Left forelimb (tissue), 1 donor: ENCODE measurements around the gene TBC1D22B.
"Not testable (repeated sequence)": the region's sequence is repeated elsewhere in the genome, so short reads cannot be mapped to it uniquely, and the experiment has no call there.

ENCODE experiments used
- DNase-seq: peaks from one replicate; pipeline ENCODE4 v3.0.0-alpha.2; 2018; ENCODE audit warnings: low spot score

Gene TBC1D22B

DNA sequence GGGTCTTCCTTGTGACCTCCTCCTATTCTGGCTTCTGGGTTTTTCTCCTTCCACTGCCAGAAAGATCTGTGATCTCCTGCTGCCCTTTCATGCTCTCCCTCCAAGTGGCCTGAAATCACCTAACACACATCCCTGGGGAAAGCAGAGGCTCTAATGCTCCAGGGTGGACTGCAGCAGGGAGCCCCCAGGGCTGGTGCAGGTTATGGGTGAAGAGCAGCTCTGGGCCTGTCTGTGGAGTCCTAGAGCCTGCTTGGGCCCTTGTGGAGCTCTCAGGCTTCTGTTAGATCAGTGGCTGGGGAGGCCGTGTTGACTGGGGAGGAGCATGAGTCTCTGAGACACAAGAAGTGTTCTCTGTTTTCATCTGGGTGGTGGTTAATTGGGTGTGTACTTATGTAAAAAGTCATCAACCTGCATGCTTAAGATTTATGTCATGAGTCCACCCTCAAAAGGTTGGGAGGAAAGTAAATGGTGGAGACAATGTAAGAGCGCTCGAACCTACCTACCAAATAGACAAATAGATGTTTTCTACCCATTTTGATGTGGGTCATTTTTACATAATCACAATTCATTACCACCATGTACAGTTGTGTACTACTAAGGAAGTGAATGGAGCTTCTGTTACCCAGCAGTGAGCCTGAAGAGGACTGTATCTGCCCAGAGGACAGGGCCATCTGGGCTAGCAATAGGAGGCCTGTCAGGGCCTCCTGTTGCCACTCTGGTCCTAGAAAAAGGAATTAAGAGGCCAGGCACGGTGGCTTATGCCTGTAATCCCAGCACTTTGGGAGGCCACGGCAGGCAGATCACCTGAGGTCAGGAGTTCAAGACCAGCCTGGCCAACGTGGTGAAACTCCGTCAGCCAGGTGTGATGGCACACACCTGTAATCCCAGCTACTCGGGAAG lies 64.2 kb downstream of the TBC1D22B start:
- no peak for DNase-seq

DNA sequence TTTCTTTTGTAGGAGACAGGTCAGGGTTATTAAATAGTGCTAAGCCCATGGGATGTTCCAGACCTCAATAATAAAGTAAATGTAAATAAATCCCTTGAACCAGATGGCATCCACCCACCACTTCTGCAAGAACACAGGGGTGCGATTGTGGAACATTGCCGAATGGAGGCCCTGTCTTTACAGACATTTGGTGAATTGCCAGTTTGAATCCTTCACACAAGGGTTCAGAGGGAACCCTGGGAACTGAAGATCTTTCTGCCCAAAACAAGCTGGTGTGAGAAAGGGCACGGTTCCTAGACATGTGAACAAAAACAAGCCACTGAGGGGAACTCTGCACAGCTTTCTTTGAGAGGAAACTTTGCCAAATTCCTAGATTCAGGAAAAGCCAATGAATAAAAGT lies 66.0 kb downstream of the TBC1D22B start:
- no peak for DNase-seq

DNA sequence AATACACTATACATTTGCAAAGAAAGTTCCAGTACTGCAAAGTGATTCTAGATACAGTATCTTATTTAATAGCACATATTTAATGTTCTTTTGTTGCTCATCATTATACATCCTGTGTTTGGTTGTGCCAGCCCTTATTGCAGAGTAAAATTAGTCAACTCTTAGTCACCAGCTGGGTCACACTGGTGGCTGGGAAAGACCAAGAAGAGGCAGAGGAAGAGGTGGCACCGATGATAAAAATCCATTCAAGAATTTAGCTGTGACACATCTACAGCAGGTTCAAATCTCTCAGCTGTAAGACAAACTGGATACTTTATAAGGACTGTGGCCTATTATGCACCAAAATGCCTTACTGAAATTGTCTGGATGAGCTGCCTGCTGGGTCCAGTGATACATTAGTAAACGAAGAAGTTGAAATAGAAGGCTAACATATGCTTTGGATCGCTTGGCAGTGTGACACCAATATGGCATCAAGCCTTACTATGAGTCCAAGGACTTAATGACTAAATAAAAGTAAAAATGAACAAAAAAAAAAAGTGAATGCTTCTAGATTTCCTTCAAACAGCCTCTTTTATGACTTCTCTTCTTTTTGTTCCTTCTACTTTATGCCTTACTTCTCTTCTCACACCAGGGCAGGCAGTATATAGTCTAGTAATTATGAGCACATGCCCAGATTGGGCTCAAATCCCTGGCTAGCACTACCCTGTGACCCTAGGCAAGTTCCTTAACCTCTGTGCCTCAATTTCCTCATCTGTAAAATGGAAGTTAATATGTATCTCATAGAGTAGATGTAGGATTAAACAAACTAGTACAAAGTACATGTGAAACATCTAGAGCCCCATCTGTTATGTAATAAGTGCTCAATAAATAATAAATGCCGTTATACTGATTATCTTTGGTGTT lies 66.8 kb downstream of the TBC1D22B start:
- DNase-seq: no peak

DNA sequence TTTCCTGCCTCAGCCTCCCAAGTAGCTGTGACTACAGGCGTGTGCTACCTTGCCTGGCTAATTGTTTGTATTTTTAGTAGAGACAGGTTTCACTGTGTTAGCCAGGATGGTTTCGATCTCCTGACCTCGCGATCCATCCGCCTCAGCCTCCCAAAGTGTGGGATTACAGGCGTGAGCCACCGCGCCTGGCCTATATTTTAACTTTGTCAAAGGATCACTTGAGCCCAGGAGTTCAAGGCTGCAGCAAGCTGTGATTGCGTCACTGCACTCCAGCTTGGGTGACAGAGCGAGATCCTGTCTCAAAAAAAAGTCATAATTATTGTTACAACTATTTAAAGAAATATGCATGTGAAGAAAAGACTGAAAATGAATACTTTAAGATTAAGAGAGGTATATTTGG lies 72.8 kb downstream of the TBC1D22B start:
- not testable (repeated sequence) for DNase-seq

DNA sequence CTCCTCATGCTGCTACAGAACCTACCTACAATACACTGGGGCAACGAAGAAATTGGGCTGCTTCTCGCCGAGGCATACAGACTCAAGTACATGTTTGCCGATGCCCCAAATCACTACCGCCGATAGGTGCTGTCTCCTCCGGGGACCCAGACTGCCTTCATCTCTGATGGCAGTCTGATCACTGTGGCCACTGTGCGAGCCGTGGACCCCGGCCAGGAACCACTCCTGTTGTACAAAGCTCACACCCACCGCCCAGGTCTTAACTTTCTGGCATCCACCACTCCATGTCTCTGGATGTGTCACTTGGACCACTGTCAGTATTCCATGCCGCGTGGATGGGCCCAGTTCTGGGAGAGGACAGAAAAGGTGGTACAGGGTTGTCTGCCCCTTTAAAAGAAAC lies 73.5 kb downstream of the TBC1D22B start:
- DNase-seq: no peak

DNA sequence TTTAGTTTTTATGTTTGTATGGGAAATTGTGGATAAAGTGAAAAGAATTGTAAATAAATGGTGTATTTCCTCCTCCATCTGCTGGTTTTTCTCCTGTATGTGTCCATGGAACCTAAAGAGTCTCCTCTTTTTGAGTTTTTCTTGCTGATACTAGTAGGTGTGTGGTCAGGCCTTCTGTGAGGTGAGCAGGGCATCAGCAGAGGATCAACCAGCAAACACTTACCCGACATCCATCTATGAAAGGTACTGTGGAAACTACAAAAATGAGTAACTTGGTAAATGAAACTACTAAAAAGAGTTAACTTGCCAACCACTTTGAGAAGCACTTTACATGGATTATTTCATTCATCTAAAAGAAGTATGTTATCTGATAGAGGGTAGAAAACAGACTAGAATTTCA lies 75.3 kb downstream of the TBC1D22B start:
- DNase-seq: no peak

DNA sequence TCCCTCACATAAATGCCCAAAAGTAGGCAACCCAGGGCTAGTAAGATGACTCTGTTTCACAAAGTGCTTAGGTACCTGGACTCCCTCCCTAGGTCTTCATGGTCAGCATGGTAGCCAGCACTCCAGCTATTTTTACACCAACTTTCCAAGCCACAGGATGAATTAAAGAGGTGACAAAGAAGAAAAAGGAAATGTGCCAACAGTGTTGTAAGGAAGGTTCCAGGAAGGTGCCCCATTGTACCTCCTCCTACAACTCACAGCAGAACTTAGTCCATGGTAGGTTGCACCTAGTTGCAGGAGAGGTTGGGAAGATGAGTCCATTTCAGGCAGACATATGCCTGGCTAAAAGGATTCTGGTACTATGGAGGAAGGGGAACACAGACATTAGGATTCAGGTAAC lies 76.5 kb downstream of the TBC1D22B start:
- no peak for DNase-seq

DNA sequence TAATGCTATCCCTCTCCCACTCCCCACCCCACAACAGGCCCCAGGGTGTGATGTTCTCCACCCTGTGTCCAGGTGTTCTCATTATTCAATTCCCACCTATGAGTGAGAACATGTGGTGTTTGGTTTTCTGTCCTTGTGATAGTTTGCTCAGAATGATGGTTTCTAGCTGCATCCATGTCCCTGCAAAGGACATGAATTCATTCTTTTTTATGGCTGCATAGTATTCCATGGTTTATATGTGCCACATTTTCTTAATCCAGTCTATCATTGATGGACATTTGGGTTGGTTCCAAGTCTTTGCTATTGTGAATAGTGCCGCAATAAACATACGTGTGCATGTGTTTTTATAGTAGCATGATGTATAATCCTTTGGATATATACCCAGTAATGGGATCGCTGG lies 80.7 kb downstream of the TBC1D22B start:
- DNase-seq: not testable (repeated sequence)

DNA sequence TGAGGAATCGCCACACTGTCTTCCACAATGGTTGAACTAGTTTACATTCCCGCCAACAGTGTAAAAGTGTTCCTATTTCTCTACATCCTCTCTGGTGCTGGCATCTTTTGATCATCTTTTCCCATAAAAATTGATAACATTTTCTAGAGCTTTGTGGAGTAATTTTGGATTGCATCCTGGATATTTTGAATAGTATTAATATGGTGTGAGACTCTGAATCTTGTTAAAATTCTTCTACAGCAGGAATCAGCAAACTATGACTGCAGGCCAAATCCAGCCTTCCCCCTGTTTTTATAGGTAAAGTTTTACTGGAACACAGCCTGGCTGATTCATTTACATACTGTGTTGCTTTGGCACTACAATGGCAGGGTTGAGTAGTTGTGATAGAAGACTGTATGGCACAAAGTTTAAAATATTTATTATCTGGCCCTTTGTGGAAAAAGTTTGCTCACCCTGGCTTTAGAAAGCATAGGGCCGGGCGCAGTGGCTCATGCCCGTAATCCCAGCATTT lies 81.2 kb downstream of the TBC1D22B start:
- DNase-seq: no peak

DNA sequence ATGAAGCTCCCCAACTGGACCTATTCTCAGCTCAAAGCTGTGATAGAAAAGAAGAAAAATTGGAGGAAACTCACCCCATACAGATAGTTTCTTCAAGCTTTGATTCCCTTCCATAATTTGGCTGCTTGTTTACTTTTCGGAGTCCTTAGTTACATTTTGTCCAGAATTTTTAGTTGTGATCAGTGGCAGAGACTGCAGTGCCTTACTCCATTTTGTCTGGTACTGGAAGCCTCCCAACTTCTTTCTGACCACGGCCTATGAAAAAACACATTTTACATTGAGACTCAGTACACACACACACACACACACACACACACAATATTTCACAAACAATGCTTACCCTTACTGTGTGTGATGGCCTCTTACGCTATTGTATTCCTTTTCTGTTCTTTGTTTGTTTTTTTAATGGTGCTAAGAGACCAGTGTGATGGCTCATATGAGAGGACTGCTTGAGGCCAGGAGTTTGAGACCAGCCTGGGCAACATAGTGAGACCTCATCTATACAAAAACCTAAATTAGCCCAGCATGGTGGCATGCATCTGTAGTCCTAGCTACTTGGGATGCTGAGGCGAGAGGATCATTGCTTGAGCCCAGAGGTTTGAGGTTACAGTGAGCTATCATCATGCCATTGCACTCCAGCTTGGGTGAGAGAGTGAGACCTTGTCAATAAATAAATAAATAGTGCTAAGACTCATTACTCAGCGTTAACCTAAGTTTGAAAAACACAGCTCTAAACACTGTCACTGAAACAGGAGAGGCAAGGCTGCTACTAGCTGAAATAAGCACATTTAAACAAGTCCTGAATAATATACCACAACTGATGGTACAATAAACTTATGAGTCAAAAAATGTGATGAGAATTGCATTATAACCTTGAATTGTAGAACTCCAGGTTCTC lies 82.4 kb downstream of the TBC1D22B start:
- no peak for DNase-seq

DNA sequence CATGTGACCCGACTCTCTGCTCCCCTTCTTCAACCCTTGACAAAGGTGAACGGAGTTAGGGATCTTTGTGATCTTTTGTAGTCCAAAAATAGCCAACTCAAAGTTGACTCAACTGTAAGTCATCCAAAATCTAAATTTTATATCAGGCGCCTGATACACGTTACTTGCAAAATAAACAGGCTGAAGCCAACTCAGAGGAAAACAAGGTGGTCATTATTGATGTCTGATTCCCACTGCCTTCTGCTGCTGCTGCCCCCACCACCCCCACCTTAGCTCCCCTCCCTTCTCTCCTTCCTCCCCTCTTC lies 83.0 kb downstream of the TBC1D22B start:
- no peak for DNase-seq

DNA sequence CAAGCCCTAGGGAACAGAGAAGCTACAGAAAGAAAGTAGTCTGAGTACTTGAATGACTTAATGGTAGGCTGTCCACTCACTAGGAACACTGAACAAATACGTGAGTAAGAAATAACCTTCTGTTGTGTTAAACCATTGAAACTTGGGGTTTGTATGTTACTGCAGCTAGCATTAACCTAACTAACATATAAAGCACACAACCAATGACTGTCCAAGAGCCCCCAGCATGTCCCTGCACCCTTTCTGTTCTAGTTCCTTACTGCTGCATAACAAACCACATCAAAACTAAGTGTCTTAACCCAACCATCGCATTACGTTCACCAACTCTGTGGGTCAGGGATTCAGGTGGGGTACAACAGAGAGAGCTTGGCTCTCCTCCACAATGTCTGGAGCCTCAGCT lies 85.7 kb downstream of the TBC1D22B start:
- DNase-seq: no peak

DNA sequence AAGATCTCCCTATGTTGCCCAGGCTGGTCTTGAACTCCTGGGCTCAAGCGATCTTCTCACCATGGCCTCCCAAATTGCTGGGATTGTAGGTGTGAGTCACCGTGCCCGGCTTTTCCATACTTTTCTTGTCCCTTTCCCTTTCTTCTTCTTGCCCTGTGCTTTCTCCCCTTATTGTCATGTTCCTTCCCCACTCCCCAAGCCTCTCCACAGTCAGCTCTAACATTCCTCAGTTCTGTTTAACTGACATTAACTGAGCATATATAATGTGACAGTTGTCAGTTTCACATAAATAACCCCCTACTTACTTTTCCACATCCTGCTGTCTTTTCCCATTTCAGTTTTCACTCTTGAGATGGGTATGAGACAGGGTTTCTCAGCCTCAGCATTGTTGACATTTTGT lies 86.7 kb downstream of the TBC1D22B start:
- no peak for DNase-seq

DNA sequence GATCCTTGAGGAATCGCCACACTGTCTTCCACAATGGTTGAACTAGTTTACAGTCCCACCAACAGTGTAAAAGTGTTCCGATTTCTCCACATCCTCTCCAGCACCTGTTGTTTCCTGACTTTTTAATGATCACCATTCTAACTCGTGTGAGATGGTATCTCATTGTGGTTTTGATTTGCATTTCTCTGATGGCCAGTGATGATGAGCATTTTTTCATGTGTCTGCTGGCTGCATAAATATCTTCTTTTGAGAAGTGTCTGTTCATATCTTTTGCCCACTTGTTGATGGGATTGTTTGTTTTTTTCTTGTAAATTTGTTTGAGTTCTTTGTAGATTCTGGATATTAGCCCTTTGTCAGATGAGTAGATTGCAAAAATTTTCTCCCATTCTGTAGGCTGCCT lies 88.2 kb downstream of the TBC1D22B start:
- not testable (repeated sequence) for DNase-seq

DNA sequence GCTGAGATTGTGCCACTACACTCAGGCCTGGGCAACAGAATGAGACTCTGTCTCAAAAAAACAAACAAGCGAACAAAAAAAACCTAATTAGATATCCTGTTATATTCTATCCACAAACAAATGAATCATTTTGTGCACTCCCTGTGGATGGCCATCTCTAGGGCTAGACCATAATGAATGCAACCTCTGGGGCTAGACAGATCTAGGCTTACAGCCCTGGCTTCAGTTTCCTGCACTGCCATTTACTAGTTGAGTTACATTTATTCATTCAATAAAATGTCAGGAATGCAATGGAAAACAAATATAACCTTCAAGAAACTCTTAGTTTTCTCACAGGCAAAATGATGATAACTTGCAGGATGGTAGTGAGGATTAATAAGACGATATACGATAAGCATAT lies 89.6 kb downstream of the TBC1D22B start:
- DNase-seq: no peak

DNA sequence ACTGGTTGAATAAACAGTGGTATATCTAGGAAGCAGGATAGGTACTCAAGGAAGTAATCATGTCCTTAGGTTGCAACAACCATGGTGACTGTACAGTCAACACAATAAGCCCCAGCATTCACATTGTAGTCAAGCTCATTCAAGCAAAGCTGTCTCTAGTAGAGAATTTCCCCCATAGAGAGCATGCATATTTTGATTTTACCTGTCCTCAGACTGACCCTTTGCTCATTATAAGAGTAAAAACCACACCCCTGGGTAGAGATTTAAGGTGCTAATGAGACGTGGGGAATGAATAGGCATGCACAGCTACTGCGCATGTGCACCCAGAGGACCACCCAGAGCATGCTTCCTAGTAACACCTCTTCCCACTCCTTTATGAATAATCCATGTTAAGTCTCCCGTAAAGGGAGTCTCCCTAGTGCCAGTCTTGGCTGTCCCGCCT lies 90.1 kb downstream of the TBC1D22B start:
- no peak for DNase-seq

DNA sequence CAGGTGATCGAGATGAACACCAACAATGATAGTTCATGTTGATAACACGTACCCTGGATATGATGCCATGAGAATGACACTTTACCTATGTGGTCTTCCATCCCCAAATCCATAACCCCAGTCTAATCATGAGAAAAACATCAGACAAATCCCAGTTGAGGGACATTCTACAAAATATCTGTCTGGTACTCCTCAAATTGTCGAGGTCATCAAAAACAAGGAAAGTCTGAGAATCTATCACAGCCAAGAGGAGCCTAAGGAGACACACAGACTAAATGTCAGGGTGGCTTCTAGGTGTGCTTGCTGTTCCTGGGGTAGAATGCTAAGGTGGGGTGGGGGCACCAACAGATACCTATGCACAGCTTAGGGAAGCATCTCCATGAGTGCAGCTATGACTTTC lies 93.5 kb downstream of the TBC1D22B start:
- DNase-seq: no peak

DNA sequence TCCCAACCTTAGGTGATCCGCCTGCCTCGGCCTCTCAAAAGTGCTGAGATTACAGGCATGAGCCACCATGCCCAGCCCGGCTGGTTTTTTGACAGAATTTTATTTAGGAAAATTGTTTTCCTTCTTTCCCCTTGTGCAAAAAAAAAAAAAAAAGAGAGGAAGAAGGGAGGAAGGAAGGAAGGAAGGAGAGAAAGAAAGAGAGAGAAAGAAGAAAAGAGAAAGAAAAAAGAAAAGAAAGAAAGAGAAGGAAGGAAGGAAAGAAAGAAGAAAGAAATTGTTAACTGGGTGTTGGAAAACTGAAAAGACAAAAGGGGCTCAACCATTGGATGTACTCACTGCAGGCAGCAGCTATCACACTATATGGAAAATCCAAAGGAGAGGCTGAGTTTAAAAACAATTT lies 94.8 kb downstream of the TBC1D22B start:
- no peak for DNase-seq

DNA sequence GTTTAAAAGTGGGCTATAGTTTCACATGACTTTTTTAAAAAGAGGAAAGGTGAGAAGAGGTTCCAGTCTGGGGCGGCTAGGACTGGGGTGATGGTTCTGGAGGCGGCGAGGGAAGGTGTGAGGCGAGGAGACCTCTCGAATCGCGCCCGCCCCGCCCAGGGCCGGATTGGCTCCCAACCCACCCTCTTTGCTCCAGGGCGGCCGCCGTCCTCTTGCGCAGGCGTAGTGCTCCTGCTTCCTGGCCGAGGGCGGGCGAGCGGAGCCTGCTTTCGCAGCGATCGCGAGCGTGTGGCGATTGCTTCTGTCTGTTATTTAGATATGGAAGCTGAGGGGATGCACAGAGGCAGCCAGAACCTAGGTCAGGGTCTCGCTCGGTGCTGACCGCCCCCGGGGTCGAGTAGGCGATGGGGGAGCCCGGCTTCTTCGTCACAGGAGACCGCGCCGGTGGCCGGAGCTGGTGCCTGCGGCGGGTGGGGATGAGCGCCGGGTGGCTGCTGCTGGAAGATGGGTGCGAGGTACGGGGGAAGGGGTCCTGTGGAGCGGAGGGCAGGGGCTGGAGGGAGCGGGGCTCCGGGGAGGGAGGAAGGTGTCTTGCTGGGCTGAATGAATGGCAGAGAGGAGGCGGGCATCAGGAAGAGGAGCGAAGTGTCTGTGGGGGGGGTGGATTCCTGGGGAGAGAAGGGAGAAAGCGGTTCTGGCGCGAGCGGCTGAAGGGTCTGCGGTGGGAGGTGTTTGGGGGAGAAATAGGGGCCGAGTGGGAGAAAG lies 96.4 kb downstream of the TBC1D22B start, which contains the start of gene RNF8:
RNF8 (plus strand) TSS at position 223 of the 765 bp plus-strand sequence; CDS start at position 405, 182 bp downstream.
- DNase-seq: peak; percentile 93

DNA sequence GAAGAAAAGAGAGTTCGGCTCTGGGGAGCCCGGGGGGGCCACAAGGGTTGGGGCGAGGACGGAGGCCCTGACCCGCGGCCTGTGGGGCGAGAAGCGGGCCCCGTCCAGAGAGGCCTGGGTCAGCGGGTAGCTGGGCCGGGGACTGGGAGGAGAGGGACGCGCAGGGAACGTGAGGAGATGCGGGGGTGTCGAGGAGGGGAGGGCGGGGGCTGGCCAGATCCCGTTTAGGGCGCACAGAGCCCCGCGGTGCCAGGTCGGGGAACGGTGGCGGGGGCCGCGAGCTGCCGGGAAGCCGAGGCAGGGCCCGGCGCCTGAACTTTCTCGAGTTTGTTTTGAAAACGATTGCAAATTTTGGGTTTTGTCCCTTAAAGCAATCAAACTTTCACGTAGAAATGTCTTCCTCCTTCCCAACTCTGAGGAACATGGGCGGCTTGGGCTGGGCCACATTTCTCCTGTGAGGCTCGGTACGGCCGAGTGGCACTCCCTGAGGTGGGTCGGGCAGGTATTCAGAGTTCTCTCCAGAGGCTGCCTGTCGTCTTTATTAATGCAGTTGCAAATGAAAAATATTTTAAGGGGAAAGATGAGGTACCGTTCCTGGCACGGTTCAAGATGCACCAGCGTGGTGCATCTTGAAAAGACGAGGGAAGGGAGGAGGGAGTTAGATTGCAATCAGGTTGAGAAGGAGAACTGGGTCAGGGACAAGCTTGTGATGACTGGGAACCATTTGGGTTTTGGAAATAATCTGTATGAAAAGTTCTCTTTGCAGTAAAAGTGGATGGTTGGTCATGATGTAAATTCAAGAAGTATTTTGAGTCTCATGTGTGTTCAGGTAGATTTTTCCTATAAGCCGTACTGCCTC lies 97.2 kb downstream of the TBC1D22B start:
- peak; percentile 69 for DNase-seq
